Neural progenitor cell (in vitro differentiated cells): ENCODE measurements around the gene FGD6.

ENCODE experiments used
- EZH2phosphoT487 ChIP-seq: fragments of 200-600 bp; sonication (generic); IDR thresholded peaks from 2 replicates; pipeline ENCODE4 v1.6.1; 2017; ENCODE audit warnings: antibody characterized with exemption
- TF ChIP-seq, protein P1 (sequence below): fragments of 200-600 bp; sonication (generic); IDR thresholded peaks from 2 replicates; pipeline ENCODE4 v1.5.1; 2017; ENCODE audit warnings: antibody characterized with exemption, mild to moderate bottlenecking

DNA sequence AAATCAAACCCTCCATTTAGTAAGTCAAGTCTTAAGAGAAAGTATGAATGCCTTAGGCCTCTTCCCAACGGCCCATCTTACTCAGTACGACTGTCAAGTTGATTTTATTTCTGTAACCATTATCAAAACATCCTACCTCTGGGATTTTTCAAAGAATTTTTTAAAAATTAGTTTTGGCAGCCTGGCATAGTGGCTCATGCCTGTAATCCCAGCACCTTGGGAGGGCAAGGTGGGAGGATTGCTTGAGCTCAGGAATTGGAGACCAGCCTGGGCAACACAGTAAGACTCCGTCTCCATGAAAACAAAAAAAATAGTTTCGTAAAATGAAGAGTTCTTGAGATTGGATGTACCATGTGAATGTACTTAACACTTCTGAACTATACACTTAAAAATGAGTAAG is 4.1 kb downstream of the FGD6 start:
- TF ChIP-seq, protein P1, sequence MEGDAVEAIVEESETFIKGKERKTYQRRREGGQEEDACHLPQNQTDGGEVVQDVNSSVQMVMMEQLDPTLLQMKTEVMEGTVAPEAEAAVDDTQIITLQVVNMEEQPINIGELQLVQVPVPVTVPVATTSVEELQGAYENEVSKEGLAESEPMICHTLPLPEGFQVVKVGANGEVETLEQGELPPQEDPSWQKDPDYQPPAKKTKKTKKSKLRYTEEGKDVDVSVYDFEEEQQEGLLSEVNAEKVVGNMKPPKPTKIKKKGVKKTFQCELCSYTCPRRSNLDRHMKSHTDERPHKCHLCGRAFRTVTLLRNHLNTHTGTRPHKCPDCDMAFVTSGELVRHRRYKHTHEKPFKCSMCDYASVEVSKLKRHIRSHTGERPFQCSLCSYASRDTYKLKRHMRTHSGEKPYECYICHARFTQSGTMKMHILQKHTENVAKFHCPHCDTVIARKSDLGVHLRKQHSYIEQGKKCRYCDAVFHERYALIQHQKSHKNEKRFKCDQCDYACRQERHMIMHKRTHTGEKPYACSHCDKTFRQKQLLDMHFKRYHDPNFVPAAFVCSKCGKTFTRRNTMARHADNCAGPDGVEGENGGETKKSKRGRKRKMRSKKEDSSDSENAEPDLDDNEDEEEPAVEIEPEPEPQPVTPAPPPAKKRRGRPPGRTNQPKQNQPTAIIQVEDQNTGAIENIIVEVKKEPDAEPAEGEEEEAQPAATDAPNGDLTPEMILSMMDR = no peak
- no peak for TF ChIP-seq EZH2phosphoT487
